ENCODE data around the gene PCSK6. TPM values are rescaled to one million over a fixed set of nuclear protein-coding genes. Genes with fewer than 3 reads are reported as not detected.
"Not testable (repeated sequence)": the region's sequence is repeated elsewhere in the genome, so short reads cannot be mapped to it uniquely, and the experiment has no call there.

Gene PCSK6
- total and polyA plus RNA-seq, 2 of the 8 experiments (the other 6 are each of a cell fraction or from before 2014, with no cell fraction given) = 1.9 to 4.0 TPM

DNA sequence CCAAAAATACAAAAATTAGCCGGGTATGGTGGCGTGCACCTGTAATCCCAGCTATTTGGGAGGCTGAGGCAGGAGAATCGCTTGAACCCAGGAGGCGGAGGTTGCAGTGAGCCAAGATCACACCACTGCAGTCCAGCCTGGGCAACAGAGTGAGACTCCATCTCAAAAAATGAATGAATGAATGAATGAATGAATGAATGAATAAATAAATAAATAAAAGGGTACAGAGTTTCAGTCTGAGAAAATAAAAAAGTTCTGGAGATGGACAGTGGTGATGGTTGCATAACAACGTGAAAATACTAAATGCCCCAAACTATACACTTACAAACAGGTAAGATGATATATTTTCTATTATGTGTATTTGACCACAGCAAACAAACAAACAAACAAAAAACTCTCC is 34.7 kb downstream of the PCSK6 start:
- CTCF ChIA-PET (ENCODE audit: partially characterized antibody); H3K79me2 ChIP-seq (ENCODE audit: control insufficient read depth in 1 of 2, insufficient read depth in 2 of 2, low read length in 2 of 2); H3K9ac ChIP-seq (replicated peaks in 1 of 4; ENCODE audit: extremely low read depth in 1 of 4, low read depth in 3 of 4, low read length in 3 of 4); H2AK5ac ChIP-seq (ENCODE audit: low read depth, low read length); H3K36me3 ChIP-seq (ENCODE audit: control insufficient read depth in 2 of 4, insufficient read depth in 4 of 4, low read length in 3 of 4); H3K23me2 ChIP-seq (ENCODE audit: low read depth, low read length); H2BK12ac ChIP-seq (ENCODE audit: low read depth, low read length); H2AFZ ChIP-seq (ENCODE audit: low read length); H2BK15ac ChIP-seq (ENCODE audit: low read length); H4K20me1 ChIP-seq (replicated peaks in 1 of 2; ENCODE audit: control insufficient read depth in 1 of 2, insufficient read depth in 2 of 2, low read length in 2 of 2); FAIRE-seq; H3K9me3 ChIP-seq (ENCODE audit: insufficient read depth in 2 of 2, low read depth in 1 of 2, low read length in 1 of 2); H2BK5ac ChIP-seq (ENCODE audit: low read depth, low read length); H3K27me3 ChIP-seq (replicated peaks in 1 of 4; ENCODE audit: control insufficient read depth in 3 of 4, extremely low read depth in 1 of 4, insufficient read depth in 3 of 4, low read length in 3 of 4); H3K4me3 ChIP-seq (ENCODE audit: extremely low read depth in 1 of 4, insufficient read depth in 2 of 4, low read depth in 3 of 4, low read length in 4 of 4); DNase-seq (ENCODE audit: low read depth in 1 of 2, low spot score in 2 of 2); H3K4me2 ChIP-seq (ENCODE audit: insufficient read depth in 1 of 2, low read depth in 2 of 2, low read length in 2 of 2); H3K4ac ChIP-seq (replicated peaks; ENCODE audit: insufficient read length, low read depth, low read length); H3K4me1 ChIP-seq (replicated peaks in 1 of 4; ENCODE audit: control insufficient read depth in 3 of 4, insufficient read depth in 4 of 4, low read length in 3 of 4); H3K14ac ChIP-seq (ENCODE audit: insufficient read length); H2BK20ac ChIP-seq (ENCODE audit: low read length); H2BK120ac ChIP-seq (replicated peaks; ENCODE audit: low read depth, low read length); H3K27ac ChIP-seq (ENCODE audit: low read depth, low read length); H3K23ac ChIP-seq (ENCODE audit: insufficient read length); H3K18ac ChIP-seq (ENCODE audit: extremely low read depth, low read length); H4K8ac ChIP-seq (ENCODE audit: extremely low read depth, insufficient read depth, low read length); H3K56ac ChIP-seq (replicated peaks; ENCODE audit: insufficient read length, low read depth, low read length); H3K79me1 ChIP-seq (ENCODE audit: low read depth, low read length); H4K5ac ChIP-seq (ENCODE audit: insufficient read length, low read depth, low read length); POLR2A ChIA-PET (ENCODE audit: partially characterized antibody); H4K91ac ChIP-seq (replicated peaks; ENCODE audit: insufficient read length, low read length): not testable (repeated sequence)
- WGBS, 2 experiments (ENCODE audit: extremely low coverage in 1 of 2, insufficient coverage in 1 of 2, insufficient read length in 1 of 2, insufficient replicate concordance in 2 of 2, low coverage in 1 of 2, low lambda C conversion rate in 2 of 2, missing lambda C conversion rate in 1 of 2) = 83% methylated on average over 4 of the region's 5 CpGs; no CpG with 5 or more reads in 1 of the 2 experiments

Data from H1 (cell line).